GM21529 (cell line): ENCODE results near the gene ST7.

ENCODE experiments used
- ATAC-seq: cut with Tn5 transposase; IDR thresholded peaks from one replicate; pipeline ENCODE4 v1.9.1; 2021; ENCODE audit not compliant: unreplicated experiment

ST7 gene

DNA sequence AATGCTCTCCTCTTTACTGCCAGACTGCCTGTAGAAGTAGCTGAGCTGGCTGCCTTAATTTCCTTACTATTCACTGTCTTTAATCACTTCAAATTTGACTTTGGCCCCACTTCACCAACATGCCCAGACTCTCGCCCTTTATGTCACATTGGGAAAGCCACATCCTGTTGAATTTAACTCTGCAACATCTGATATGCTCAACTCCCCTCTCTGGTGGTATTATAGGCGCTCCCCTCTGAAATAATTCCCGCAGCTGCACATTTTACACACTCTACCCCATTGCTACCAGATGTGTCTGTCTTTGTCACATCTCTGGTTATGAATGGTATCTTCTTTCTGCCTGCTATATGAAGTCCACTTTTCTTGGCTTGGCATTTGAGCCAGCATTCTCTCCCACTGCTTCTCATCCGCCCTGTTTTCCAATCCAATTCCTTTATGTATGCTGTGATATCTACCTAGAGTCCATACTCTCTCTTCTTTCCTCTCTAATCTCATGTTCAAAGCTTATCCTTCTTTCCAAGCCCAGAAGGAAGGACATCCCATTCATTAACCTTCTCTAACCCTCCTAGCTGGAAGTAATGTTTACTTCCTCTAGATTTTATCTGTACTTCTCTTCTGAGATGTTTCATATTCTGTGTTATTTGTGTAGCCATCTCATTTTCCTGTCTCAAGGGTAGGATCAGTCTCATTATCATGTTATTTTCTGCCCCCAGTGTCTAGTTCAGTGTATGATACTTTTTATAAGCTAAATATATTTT, 134.5 kb downstream of the ST7 start:
- ATAC-seq = no peak

DNA sequence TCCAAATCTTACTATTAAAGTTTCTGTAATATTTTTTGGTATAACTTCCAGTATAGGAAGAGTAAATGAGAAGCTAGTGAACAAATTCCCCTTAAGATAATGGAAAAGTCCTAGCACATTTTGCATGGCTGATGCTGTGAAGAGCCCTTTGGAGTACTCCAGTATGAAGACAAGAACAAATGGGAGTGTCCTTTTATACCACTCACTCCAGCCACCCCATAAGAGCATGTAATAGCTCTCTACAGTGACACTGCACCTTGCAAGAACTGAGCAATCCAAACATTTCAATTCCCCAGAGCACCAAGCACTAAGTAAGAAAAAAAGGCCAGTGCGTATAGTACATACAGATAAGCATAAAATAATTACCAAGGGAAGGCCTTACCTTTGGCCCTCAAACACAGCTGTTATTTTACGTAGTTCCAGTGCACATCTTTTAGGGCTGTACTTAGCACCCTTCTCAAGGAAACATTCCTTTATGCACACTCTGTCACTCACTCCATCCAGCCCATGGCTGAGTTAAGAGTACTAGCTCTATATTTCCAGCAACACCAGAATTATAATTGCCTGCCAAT, 135.4 kb downstream of the ST7 start:
- no peak for ATAC-seq

GRCh38 chr7:117090791-117091190, 137.5 kb downstream of the ST7 start:
- no peak for ATAC-seq

DNA sequence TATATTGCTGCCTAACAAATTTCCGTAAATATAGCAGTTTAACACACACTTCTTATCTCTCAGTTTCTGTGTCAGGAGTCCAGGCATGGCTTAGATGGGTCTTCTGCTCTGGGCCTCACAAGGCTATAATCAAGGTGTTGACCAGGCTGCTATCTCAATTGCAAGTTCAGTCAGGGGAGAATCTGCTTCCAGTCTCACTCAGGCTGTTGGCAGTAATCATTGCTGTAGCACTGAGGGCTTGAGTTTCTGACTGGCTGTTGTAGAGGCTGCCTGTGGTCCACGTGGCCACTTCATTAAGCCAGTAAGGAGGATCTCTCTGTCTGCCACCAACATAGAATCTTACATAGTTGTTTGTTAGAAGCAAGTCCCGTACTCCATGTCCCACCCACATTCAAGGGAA, 138.4 kb downstream of the ST7 start:
- no peak for ATAC-seq

GRCh38 chr7:117092785-117093184, 139.5 kb downstream of the ST7 start:
- no peak for ATAC-seq

- ATAC-seq = no peak
These were observed 141.2 kb downstream of the ST7 start for GRCh38 chr7:117094457-117094856.

- no peak for ATAC-seq
These were observed 141.8 kb downstream of the ST7 start for GRCh38 chr7:117095055-117095454.

- no peak for ATAC-seq
These were observed 143.0 kb downstream of the ST7 start for GRCh38 chr7:117096330-117096729.

GRCh38 chr7:117096942-117097341, 143.6 kb downstream of the ST7 start:
- no peak for ATAC-seq

GRCh38 chr7:117097860-117098259, 144.6 kb downstream of the ST7 start:
- ATAC-seq = no peak

- ATAC-seq = no peak
These were observed 145.2 kb downstream of the ST7 start for GRCh38 chr7:117098457-117098856.

GRCh38 chr7:117101026-117101425, 147.7 kb downstream of the ST7 start:
- no peak for ATAC-seq

DNA sequence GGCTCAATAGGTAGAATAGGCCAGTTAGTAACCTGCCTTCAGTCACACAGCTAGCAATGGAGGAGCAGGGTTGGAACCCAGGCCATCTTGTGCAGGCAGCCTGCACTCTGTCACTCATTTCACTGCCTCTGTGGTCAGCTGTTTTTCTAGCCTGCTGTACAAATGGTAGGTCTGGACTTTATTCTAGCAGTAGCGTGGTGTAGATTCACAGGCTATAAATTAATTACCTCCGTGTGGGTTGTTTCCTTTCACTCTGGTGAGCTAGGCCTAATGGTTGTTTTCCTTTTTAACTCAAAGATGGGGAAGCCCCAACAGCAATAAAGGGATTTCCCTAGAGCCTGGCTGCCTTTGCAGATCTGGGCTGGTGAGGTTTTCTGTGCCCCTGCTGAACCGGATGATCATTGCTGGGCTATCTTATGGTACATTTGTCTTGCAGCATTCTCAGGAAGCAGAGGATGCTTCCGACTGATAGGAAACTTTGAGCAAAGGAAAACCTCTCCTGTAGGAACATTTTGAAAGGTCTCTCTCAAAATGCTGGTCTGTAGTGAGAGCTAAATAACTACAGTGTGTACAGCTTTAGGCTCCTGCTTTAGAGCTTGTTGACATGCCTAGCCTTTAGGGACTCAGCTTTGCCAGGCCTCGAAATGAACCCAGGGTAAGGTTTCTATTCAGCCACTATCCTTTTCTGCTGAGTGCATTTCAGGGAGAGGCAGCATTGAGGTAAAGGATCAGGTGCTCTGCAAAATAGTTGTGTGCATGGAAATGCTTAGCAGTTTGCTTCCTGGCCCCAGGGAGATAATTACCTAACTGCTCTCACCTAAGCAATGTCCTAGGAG, 157.4 kb downstream of the ST7 start:
- peak; percentile 97 for ATAC-seq

- ATAC-seq = no peak
These were observed 158.2 kb downstream of the ST7 start for GRCh38 chr7:117111535-117111934.

- ATAC-seq = no peak
These were observed 159.3 kb downstream of the ST7 start for GRCh38 chr7:117112640-117113039.

DNA sequence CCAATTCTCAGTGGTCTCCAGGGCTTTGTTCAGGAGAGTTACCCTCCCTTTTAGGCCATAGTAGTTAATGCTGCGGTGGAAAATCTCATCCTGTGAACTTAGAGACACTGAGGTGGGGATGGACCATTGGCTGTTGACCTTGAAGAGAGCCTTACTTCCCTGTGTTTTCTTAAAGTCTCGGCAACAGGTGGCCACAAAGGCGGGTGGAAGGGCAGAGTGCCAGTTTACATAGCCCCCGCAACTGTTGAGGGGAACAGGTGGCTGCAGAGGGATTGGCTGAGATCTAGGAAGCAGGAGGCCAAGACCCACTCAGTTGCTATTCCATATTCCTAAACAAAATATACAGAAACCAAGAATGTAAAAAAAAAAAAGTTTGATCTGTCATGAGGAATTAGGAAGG, 160.6 kb downstream of the ST7 start:
- ATAC-seq = no peak

GRCh38 chr7:117114272-117114671, 161.0 kb downstream of the ST7 start:
- no peak for ATAC-seq

- no peak for ATAC-seq
These were observed 162.9 kb downstream of the ST7 start for GRCh38 chr7:117116211-117116610.

DNA sequence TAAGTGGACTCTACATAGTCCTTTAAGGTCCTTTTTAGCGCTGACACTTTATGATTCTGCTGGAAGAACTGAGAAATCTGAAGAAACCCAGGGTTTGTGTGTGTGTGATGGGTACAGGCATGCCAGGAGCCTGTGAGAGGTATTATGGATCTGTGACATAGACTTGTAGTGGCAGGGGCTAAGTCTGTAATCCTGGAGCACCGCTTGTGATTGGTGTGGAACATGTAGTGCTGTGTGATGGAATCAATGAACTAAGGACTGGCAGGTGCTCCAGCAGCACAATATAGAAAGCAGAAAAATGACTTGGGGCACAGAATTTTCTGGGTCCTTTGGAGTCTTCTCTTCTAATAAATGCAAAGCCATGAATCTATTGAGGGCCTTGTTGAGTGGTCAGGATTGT, 163.9 kb downstream of the ST7 start:
- ATAC-seq = no peak

- no peak for ATAC-seq
These were observed 165.4 kb downstream of the ST7 start for GRCh38 chr7:117118579-117119180.

DNA sequence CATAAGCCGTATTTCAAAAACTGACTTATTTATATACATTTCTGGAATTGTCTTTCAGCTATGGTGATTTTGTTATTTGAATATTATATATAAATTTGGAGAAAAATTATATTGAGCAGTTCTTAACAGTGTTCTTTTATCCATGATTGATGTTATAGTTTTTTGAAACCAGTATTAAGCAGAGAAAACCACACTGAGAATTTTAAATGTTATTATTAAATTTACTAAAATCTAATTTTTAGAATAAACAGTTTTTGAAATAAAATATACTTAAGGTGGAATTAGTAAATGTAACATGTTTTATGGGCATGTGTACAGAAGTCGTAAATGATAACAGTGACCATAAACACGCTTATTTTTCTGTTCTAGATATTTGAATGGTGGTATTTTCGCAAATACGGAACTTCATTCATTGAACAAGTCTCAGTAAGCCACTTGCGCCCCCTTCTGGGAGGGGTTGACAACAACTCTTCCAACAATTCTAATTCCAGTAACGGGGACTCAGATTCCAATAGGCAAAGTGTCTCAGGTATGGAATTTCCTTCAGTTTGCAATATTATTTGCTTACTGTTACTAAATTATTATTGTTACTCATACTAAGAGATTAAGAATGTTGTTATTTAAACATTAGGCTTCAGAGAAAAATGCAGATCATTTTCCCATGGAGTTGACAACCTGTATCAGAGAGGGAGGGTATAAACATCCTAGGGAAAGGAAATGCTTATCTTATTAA, 166.1 kb downstream of the ST7 start:
- ATAC-seq = no peak
